Medulla oblongata (tissue), 1 donor: ENCODE measurements around the gene PTPRT.
"Not testable (repeated sequence)": the region's sequence is repeated elsewhere in the genome, so short reads cannot be mapped to it uniquely, and the experiment has no call there.

ENCODE experiments used
- DNase-seq: peaks from one replicate; pipeline ENCODE4 v3.0.0-alpha.2; 2015; ENCODE audit errors: extremely low spot score

PTPRT gene

DNA sequence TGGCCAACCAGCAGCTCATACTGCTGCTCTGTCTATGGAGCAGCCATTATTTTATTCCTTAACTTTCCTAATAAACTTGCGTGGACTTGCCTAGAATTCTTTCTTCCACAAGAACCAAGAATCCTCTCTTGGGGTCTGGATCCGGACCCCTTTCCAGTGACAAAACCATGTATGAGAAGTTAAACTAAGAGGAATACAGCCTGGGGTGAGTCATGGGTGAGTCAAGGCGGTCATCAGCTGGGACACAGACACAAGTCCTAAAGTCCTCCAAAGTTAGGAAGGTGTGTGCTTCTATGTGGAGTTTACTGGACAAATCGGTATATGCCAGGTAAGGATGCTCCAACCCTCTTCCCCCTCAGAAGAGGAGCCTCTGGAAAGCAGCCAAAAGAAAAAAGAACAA is 881.5 kb downstream of the PTPRT start:
- no peak for DNase-seq

DNA sequence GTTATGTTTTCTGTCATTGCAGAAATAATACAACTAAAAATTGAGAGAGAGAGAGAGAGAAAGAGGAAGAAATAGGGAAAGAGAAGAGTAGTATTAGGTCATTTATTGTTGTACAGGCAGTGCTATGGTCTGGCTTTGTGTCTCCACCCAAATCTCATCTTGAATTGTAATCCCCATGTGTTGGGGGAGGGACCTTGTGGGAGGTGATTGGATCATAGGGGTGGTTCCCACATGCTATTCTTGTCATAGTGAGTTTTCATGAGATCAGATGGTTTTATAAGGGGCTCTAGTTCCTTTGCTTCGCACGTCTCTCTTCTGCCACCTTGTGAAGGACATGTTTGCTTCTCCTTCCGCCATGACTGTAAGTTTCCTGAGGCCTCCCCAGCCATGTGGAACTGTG is 894.1 kb downstream of the PTPRT start:
- DNase-seq: no peak

DNA sequence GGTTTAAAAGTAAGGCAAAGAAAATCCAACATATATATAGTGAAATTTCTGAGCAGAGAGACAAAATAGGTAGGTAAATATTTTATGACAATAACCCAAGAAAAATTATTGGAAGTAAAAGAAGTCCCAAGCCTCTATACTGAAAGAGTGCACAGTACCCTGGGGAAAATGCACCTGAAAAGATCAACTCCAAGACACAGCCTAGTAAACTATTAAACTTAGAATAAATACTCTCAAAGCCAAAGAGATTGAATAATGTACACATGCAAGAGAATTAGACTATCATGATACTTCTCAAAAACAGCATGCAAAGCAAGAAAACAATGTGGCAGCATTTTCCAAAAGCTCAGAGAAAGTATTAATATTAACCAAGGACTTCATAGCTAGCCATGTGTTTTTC is 894.7 kb downstream of the PTPRT start:
- no peak for DNase-seq

DNA sequence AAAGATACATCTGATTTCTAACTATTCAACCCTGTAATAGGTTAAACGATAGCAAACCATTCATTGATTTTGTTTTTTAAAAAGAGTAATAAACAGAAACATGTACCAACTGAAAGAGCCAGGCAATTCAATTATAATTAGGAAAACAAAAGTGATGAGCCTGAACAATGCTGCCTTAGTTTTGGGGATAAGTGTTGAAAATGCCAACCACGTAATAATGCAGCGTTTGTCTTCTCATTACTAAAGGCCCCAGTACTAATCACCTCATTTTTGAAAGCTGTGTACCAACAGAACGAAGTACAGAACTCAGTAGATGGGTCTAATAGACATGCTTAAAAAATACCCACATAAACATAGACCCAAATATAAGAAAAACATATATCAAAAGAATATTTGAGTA is 907.9 kb downstream of the PTPRT start:
- DNase-seq: peak; percentile 68

DNA sequence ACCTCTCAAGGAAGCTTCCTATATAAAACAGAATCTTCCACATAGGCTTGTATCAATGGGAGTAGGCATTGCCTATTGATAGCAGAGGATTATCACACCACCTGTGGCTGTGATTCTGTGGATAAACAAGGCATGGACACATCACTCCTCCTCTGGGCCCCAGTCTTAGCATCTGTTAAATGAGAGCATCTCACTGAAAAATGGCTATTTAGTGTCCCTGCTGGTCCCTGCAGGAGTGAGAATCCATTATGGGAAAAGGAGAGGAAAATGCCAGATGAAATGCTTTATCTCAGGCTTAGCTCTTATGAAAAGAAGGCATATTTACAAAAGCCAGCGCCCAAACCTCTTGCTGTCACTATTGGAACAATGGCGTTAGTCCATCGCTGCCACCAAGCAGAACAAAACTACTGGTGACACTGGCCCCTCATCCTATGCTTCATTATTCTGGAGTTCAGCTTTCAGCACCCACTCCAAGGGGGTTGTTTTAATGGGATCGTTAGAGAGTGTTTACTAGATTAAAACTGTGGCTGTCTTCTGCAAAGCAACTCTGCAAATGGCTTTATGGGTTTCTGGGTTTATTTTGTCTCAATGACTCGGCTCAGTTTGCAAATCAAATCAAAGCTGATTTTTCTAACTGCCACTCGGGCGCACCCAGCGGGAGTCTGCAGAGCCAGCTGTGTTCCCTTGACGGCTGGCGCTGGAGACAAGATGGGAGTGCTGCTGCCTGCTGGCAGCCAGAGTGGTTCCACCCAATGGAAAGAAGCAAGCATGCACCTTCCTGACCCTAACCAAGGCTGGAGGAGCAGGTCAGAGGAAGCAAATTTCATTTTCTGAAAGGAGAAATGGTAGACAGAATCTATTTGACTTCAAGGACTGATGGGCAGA is 912.7 kb downstream of the PTPRT start:
- peak; percentile 12 for DNase-seq

DNA sequence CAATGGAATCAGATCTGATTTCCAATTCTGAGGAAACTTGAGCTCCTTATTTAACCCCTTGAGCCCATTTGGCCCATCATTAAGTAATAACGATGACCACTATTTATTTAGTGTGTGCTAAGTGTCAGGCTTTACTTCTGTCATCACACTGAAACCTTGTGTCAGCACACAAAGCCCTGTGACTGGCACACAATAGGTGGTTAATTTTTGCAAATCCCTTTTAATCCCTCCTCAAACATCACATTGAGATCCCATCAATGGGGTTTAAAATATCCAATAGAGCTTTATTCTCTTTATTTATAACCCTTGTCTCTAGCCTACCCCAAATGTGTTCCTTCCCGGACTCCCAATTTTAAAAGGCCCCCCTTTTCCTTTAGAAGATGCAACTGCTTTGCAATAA is 914.7 kb downstream of the PTPRT start:
- DNase-seq: no peak

DNA sequence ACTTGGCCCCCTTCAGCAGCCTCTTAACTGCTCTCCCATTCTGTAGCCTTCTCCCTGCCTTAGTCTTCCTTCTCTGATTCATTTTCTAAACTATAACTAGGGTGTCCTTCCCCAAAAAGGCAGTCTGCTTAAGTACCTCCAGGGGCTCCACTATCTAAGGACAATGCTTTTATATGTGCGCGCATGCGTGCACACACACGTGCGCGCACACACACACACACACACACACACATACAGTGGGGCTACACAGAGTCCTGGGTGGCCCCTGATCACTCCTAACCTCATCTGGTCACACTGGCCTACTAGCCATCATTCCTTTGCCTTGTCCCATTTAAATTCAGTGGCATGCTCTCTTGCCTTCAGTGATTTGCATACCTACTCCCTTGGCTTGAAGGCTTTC is 917.2 kb downstream of the PTPRT start:
- no peak for DNase-seq

DNA sequence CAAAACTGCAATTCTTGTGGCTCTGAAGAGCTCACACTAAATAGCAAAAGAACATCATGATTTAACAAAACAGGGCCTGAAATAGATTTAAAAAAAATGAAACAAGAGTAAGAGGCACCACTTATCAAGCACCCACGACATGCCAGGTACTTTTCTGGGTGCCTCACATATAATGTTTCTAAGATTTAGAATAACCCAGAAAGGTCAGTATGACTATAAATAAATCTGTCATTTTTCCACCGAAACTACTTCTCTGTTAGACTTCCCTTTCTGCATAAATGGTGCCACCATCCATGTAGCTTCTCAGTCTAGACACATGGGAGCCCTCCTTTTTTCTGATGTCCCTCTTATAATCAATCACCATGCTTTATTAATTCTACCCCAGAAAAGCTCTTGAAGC is 919.2 kb downstream of the PTPRT start:
- DNase-seq: no peak

DNA sequence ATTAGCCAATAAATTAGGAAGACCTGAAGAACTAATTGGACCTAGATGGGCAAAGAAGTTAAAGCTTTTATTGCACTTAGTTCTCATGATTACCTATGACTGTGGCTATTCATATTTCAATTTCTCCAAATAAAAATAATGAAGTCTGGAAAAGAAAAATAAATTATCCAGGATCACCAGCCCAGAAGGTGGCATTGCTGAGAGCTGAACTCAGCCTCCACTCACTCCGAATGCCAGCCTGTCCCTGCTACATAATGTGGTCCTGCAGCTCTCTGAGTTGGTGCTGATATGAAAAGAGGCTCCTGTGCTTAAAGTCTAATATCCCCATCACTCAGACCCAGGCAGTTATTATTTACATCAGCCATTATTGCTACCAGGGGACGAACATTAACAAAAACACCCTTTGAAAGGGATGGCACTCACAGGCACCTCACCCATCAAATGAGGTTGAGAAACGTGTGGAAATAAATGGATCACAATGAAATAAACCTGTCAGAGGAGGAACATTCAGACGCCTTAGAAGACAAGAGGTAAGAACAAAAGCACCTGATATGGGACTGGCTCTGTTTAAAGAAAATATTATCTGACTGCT is 921.8 kb downstream of the PTPRT start:
- peak; percentile 15 for DNase-seq

DNA sequence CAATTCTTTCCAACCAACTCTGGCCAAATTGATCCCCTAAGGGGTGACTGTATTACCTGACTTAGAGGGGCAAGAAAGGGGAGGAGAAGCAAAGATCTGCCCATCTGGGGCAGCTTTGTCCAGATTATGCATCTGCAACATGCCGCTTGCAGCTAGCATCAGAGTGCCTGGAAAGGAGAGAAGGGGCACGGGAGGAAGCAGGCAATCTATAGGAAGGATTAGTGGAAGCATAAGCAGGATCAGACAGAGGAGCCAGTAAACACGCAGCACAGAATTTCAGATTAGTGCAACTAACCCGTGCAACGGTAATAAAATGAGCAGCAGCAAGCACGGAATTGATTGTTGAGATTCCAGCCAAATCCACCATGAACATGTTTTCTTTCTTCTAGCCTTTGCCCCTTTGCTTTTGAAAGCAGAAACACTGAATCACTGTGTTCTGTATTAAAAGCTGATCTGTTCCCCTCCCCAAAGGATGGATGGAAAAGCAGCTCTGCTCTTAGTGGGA is 927.9 kb downstream of the PTPRT start:
- DNase-seq: no peak

DNA sequence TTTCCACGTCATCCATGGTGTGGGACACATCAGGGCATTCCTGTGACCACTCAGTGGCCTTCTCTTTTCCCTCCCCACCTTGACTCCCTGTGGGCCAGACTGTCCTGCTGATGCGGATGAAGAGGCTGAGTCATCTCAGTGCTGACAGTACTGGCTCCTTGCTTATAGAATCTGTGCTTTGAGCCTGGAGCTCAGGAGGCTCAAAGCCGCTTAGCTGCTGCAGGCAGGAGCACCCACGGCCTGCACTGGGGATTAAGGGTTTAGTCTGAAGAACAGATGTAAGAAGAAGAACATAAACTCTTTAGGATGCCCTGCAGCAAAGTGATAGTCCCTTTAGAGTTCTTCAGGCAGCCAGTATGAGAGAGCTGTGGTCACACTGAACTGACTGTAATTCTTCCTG is 929.5 kb downstream of the PTPRT start:
- DNase-seq: no peak

DNA sequence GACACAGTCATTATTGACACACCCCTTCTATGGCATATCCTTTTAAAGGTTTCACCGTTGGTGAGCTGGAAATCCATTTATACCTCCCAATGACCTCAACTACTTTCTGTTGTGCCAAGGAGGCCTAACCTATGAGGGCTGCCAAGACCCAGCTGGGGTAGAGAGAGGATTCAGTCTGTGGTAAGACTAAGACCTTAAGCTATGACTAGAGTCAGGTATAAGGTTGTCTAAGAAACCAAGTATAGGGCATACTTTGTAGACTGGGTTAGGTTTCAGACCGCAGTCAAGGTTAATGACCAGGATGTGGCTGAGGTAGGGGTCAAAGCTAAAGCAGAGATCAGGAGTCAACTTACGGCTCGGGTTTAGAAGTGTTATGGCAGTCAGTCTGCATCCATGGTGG is 930.3 kb downstream of the PTPRT start:
- no peak for DNase-seq

DNA sequence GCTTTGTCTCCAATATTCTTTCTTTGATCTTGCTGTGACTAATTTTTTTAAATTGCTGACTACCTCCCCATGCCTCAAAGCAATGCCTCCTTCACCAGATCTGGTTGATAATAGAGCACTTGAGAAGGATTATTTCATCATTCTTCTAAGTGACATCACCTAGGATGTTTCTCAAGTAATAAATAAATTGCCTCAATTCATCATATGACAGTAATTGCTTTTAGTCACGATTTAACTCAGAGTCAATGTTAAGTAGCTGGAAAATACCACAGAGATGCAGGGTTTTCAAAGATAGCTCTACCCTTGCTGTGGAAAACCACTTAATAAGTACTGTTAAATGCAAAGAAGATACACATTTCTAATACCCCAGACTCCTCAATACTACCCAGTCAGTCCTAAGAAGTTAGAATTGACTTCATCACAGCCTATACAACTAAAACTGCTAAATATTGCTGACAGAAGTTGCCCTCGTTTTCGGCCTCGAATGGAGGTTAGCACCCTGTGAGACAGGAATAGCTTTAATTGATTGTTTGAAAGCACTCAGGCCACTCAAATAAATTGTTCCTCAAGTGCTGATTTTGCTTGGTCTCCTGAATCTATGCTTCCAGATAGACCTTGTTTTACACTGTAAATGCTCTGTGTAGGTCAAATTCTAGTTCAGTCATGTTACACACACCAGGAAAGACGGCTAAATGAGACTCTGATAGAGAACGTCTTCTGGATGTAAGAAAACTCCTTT is 931.0 kb downstream of the PTPRT start:
- DNase-seq: no peak

DNA sequence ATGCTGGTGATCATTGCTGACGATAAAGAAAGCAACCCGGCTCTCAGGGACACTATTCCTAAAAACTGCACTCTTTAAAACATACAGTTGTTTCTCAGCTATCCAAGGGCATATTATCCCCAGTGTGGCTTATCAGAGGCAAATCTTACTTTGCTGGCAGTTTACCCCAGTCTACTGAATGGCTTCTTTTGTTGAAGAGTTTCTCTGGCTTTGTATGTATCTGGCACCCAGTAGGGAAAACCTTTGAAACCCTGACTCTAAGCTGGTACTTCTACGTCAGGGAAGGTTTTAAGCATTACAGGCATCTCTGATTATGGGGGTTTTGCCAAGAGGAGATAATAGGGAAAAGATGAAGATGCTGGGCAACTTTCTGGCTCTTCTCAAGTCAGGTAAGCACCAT is 933.9 kb downstream of the PTPRT start:
- DNase-seq: peak; percentile 54

DNA sequence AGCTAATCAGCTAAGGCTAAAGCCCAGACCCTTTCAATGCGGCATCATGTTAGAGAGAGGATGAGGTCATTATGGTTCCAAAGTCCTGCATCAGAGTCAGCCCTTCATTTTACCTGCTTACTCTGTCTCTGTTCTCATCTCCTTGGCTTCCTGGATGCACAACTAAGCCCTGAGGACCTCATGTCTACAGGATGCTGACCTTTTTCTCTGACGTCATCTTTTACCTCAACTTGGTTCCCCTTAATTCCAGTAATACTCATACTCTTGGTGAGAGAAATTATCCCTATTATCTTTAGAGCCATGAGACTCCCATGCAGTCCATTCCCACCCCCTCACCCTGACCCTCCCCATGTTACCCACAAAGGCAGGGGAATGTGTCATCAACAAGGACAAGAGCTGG is 935.0 kb downstream of the PTPRT start:
- no peak for DNase-seq

DNA sequence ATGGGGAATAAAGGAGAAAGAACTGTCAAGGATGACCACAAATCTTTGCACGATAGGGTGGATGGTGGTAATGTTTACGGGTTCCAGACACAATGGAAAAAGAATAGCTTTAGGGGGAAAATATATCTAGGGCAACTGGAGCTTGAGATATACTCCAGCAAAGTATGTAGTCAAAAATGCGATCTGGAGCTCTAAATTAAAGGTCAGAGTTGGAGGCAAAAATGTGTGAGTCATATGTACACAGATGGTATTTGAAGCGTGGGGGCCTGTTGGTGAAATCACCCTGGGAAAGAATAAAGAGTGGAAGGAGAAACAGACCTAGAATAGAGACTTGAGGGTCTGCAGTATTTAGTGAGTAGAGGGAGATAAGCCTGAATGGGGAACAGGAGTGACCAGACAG is 937.6 kb downstream of the PTPRT start:
- DNase-seq: no peak

DNA sequence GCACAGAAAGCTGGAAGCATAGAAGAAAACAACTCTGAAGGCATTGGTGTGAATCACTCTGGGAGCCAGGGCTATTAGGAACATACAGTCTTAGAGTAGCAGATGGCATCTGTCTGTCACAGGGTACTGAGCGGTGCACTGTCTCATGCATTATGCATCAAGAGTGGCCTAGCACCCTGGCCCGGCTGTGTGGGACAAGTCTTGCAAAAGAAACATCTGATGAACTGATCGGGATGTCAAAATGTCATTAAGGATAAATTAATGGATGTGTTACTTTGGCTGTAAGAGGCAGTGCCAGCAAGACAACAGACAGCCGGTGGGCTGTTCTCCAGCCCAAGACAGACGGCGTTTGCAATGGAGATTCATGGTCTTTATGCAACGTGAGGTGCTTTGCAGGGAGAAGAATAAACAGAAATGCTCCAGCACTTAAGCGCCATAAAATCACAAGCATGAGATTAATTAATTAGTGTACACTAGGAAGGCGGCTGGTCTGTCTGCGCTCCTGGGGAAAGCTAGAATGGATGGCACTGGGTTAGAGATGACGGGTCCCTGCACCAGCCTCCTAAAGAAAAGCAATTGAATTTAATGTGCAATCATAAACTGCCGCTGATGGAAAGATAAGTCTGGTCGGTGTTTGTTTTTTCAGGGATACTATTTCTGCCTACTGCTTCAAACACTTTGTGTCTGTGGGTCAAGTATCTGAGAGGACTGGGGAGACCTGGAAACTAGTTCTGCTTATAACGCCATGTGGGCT is 970.9 kb downstream of the PTPRT start:
- no peak for DNase-seq

DNA sequence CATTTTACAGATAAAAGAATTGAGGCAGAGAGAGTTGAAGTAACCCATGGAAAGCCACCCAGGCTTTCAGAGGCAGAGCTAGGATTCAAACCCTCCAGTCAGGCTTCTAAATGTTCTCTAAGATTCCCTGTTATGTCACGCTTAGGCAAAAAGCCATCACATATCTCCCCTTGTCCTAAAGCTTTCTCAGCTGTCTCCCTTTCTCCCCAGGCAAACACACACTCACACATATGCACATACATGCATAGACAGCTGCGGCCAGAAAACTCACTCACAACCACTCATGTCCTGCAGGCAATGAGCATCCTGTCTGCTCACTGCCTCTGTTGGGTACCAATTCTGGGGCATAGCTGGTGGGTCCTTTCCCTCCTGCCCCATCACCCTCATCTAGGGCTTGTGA is 975.6 kb downstream of the PTPRT start:
- no peak for DNase-seq

DNA sequence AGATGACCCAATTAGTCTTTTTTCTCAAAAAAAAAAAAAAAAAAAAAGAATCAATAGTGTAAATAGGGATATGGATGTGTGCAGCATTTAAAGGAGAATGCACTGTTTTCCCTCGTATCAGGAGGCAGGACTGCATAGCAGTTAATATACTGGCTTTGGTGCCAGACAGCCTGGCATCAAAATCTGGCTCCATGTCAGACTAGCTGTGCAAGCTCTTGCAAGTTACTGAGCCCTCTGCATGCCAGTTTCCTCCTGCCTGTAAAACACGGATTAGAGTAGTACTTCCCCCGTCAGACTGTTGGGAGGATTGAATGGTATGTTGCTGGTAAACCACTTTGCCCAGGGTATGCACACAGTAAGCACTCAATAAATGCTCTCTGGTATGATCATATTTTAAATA is 977.3 kb downstream of the PTPRT start:
- DNase-seq: no peak

DNA sequence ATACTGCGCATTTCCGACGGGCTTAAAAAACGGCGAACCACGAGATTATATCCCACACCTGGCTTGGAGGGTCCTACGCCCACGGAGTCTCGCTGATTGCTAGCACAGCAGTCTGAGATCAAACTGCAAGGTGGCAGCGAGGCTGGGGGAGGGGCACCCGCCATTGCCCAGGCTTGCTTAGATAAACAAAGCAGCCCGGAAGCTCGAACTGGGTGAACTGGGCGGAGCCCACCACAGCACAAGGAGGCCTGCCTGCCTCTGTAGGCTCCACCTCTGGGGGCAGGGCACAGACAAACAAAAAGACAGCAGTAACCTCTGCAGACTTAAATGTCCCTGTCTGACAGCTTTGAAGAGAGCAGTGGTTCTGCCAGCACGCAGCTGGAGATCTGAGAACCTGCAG is 983.1 kb downstream of the PTPRT start:
- not testable (repeated sequence) for DNase-seq

DNA sequence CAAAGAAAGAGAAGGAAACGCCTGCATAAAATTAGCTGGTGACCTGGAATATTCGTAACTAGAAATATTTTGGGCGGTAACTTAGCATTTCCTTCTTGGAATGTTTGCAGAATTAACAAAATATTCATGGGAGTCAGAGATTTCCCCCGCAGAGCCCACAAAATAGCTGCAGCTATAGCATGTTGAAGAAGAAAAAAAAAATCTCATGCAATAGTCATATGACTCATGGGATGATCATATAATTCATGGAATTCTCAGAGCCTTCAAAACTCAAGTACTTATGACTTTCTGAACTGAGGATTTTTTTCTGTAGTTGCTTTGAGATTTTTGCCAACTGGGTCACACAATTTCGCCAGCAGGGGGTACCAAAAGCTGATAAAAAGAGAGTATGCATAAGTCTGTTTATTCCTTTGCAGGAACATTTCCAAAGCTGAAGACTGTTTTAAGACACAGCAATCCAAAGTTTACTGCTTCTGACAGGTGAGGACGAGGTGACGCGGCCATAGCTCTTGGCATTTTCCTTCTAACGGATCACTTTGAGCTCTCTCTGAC is 985.5 kb downstream of the PTPRT start:
- peak; percentile 74 for DNase-seq

DNA sequence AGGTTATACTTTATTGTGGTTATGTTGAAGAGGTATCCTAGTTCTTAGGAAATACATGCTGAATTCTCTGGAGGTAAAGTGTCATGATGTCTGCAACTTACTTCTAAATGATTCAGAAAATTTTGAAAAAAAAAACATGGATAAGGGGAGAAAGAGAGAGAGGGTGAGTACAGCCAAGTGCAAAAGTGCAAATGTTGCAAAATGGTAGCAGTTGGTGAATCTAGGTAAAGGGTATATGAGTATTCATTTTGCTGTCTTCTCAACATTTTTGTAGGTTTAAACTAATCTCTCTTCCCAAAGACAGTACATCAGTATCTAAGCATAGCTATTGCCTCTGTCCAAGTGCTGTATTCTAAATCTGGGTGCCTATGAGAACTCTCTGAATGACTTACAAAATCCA is 992.1 kb downstream of the PTPRT start:
- no peak for DNase-seq
